ENCODE results near the gene CRABP1.

GRCh38 chr15:78327466-78327865 lies 12.7 kb upstream of the CRABP1 start:
- TF ChIP-seq CTCF (IDR thresholded peaks at IDR 0.05) (no peak), MAZ (IDR thresholded peaks at IDR 0.05; ENCODE audit: borderline replicate concordance, low read depth, low read length) (no peak), ZFP36 (IDR thresholded peaks at IDR 0.05; ENCODE audit: borderline replicate concordance, partially characterized antibody) (no peak), NPAS2 (CRISPR knock-in tag; IDR thresholded peaks at IDR 0.05; ENCODE audit: borderline replicate concordance) (no peak), POLR2A (IDR thresholded peaks at IDR 0.05; ENCODE audit: low read length) (no peak), CEBPB (IDR thresholded peaks at IDR 0.05) (no peak), BHLHE40 (IDR thresholded peaks at IDR 0.05; ENCODE audit: low read depth, low read length) (no peak), REST (IDR thresholded peaks at IDR 0.05) (no peak), SMC3 (IDR thresholded peaks at IDR 0.05) (no peak), SREBF2 (IDR thresholded peaks at IDR 0.05) (no peak), EP300 (IDR thresholded peaks at IDR 0.05) (no peak), ESRRA (IDR thresholded peaks at IDR 0.05; ENCODE audit: borderline replicate concordance, low read length) (no peak)
